HCT116 (cell line): ENCODE results near the gene CRISPLD2. TPM values are rescaled to one million over a fixed set of nuclear protein-coding genes. Genes with fewer than 3 reads are reported as not detected.

Experiments used
- ATAC-seq: fragments of 200-7000 bp; cut with Tn5 transposase; 2 replicates; pipeline ENCODE4 v1.9.1; 2020; ENCODE audit warnings: mild to moderate bottlenecking, moderate library complexity
- BruUV-seq: library from RNA; stranded (reverse); fragments of 400-500 nt; replicated peaks from 2 replicates; lab custom pipeline; 2021; lab: Mats Ljungman, UMichigan
- CTCF ChIA-PET: fragments of 300-600 bp; sonication (Branson Sonifier 250); formaldehyde crosslinking; loops from one replicate; lab custom pipeline; 2021; ENCODE audit warnings: antibody characterized with exemption; lab: Charles Lee
- POLR2A ChIA-PET: fragments of 300-600, 350-600 bp; sonication (Branson Sonifier 250); formaldehyde crosslinking; loops from one replicate; lab custom pipeline; 2021; ENCODE audit warnings: antibody characterized with exemption; lab: Charles Lee
- RAD21 ChIA-PET, 2 experiments: fragments of 300-600 bp; sonication (Branson Sonifier 250); formaldehyde crosslinking; loops; one replicate each; lab custom pipeline; 2023; ENCODE audit warnings: low total read pairs in 2 of 2; ENCODE audit not compliant: uncharacterized antibody in 2 of 2, unreplicated experiment in 2 of 2, low non-redundant PET in 1 of 2; lab: Charles Lee
- DNase-seq: peaks from one replicate; pipeline ENCODE4 v3.0.0-alpha.2; 2010; ENCODE audit warnings: low read depth, low spot score
- H2AFZ ChIP-seq: fragments of 200-600 bp; shearing (Covaris generic), sonication (generic); 2 replicates; pipeline ENCODE4 v1.6.1; 2017; ENCODE audit warnings: low read depth, mixed run types, mixed read lengths, antibody characterized with exemption, low read length; ENCODE audit not compliant: poor library complexity, severe bottlenecking
- H3K27ac ChIP-seq: 2 replicates; pipeline ENCODE4 v1.5.1; 2012; ENCODE audit warnings: low read depth, low read length
- H3K27me3 ChIP-seq: fragments of 200-600 bp; sonication (generic); 2 replicates; pipeline ENCODE4 v1.6.1; 2016; ENCODE audit warnings: mixed run types, low read length, mixed read lengths; ENCODE audit not compliant: insufficient read depth
- H3K36me3 ChIP-seq, 2 experiments: fragments of 200-500 bp in 1 of 2; fragments of 200-600 bp in 1 of 2; sonication (Bioruptor generic) in 1 of 2; sonication (generic) in 1 of 2; 2 replicates each; pipeline versions ENCODE4 v1.5.1 to v1.6.1; 2014 to 2016; ENCODE audit warnings: low read length in 2 of 2, inconsistent platforms in 1 of 2, mixed read lengths in 1 of 2, mixed run types in 1 of 2; ENCODE audit not compliant: insufficient read depth in 2 of 2, control insufficient read depth in 1 of 2
- H3K4me1 ChIP-seq, 2 experiments: fragments of 200-600 bp in 1 of 2; sonication (generic) in 1 of 2; 2 replicates each; pipeline versions ENCODE4 v1.5.1 to v1.6.1; 2012 to 2017; ENCODE audit warnings: low read length in 2 of 2, inconsistent platforms in 1 of 2, mild to moderate bottlenecking in 1 of 2, mixed read lengths in 1 of 2, mixed run types in 1 of 2, moderate library complexity in 1 of 2; ENCODE audit not compliant: insufficient read depth in 2 of 2, control insufficient read depth in 1 of 2
- H3K4me2 ChIP-seq: fragments of 200-600 bp; sonication (generic); 2 replicates; pipeline ENCODE4 v1.6.1; 2017; ENCODE audit warnings: mixed run types, low read length, mixed read lengths
- H3K4me3 ChIP-seq, 2 experiments: fragments of 200-600 bp in 1 of 2; sonication (generic) in 1 of 2; replicated peaks in 1 of 2; 2 replicates each; pipeline ENCODE4 v1.5.1; 2011 to 2016; ENCODE audit warnings: low read length in 2 of 2, control low read depth in 1 of 2, low read depth in 1 of 2, mild to moderate bottlenecking in 1 of 2, mixed read lengths in 1 of 2, mixed run types in 1 of 2
- H3K79me2 ChIP-seq: fragments of 200-600 bp; sonication (generic); 2 replicates; pipeline ENCODE4 v1.6.1; 2017; ENCODE audit warnings: mild to moderate bottlenecking, mixed run types, low read length, moderate library complexity, mixed read lengths; ENCODE audit not compliant: insufficient read depth
- H3K9ac ChIP-seq: fragments of 200-600 bp; sonication (generic); 2 replicates; pipeline ENCODE4 v1.6.1; 2016; ENCODE audit warnings: low read length, mixed read lengths
- H3K9me2 ChIP-seq: fragments of 200-600 bp; sonication (generic), shearing (Covaris generic); 2 replicates; pipeline ENCODE4 v1.6.1; 2017; ENCODE audit warnings: mixed run types, mild to moderate bottlenecking, moderate library complexity; ENCODE audit not compliant: insufficient read depth
- H3K9me3 ChIP-seq, 2 experiments: fragments of 200-500 bp in 1 of 2; fragments of 200-600 bp in 1 of 2; sonication (Bioruptor generic) in 1 of 2; sonication (generic) in 1 of 2; 2 replicates each; pipeline ENCODE4 v1.6.1; 2014 to 2017; ENCODE audit warnings: low read length in 2 of 2, mixed read lengths in 2 of 2, inconsistent platforms in 1 of 2, low read depth in 1 of 2, mild to moderate bottlenecking in 1 of 2, mixed run types in 1 of 2, moderate library complexity in 1 of 2; ENCODE audit not compliant: control insufficient read depth in 1 of 2, insufficient read depth in 1 of 2
- H4K20me1 ChIP-seq: fragments of 200-600 bp; sonication (generic), shearing (Covaris generic); 2 replicates; pipeline ENCODE4 v1.6.1; 2017; ENCODE audit warnings: mixed run types, mild to moderate bottlenecking, moderate library complexity; ENCODE audit not compliant: insufficient read depth
- EGR1 ChIP-seq: IDR thresholded peaks from 2 replicates; pipeline ENCODE4 v1.6.1; 2012; ENCODE audit warnings: low read depth
- ELF1 ChIP-seq: IDR thresholded peaks from 2 replicates; pipeline ENCODE4 v1.6.1; 2012; ENCODE audit warnings: low read depth, borderline replicate concordance
- EZH2 ChIP-seq: fragments of 200-600 bp; sonication (generic); IDR thresholded peaks from 2 replicates; pipeline ENCODE4 v1.6.1; 2017; ENCODE audit warnings: antibody characterized with exemption, mixed run types
- FOSL1 ChIP-seq: IDR thresholded peaks from 2 replicates; pipeline ENCODE4 v1.6.1; 2012; ENCODE audit warnings: low read depth
- JUND ChIP-seq: IDR thresholded peaks from 2 replicates; pipeline ENCODE4 v1.6.1; 2012
- POLR2A ChIP-seq: IDR thresholded peaks from 2 replicates; pipeline ENCODE4 v1.7.0; 2011; ENCODE audit warnings: borderline replicate concordance; ENCODE audit not compliant: insufficient read depth, insufficient read length; ENCODE audit errors: extremely low read depth
- POLR2AphosphoS5 ChIP-seq: IDR thresholded peaks from 2 replicates; pipeline ENCODE4 v1.6.1; 2011; ENCODE audit warnings: mild to moderate bottlenecking, low read depth, low read length, moderate library complexity
- SIN3A ChIP-seq: IDR thresholded peaks from 2 replicates; pipeline ENCODE4 v1.6.1; 2012; ENCODE audit warnings: low read depth
- SP1 ChIP-seq: IDR thresholded peaks from 2 replicates; pipeline ENCODE4 v1.6.1; 2012; ENCODE audit warnings: low read depth
- TCF7L2 ChIP-seq: IDR thresholded peaks from 2 replicates; pipeline ENCODE4 v1.7.0; 2011; ENCODE audit warnings: borderline replicate concordance, inconsistent platforms; ENCODE audit not compliant: insufficient read depth, insufficient read length; ENCODE audit errors: extremely low read depth
- intact Hi-C: fragments of 100-400 bp; cut with micrococcal nuclease; formaldehyde crosslinking; loops from 2 replicates; pipeline ENCODE4 v1.10.0; 2022
- total RNA-seq: library from RNA; stranded (reverse); gene quantifications from one replicate; pipeline ENCODE4 v1.2.1, GENCODE V29; 2021; ENCODE audit not compliant: unreplicated experiment
- TF ChIP-seq, protein P1 (sequence below): IDR thresholded peaks from 2 replicates; pipeline ENCODE4 v1.6.1; 2012
- TF ChIP-seq, protein P2 (sequence below): IDR thresholded peaks from 2 replicates; pipeline ENCODE4 v1.6.1; 2012

The CRISPLD2 gene
- total RNA-seq, 1 experiment from 2014 or later: 4.6 TPM

DNA sequence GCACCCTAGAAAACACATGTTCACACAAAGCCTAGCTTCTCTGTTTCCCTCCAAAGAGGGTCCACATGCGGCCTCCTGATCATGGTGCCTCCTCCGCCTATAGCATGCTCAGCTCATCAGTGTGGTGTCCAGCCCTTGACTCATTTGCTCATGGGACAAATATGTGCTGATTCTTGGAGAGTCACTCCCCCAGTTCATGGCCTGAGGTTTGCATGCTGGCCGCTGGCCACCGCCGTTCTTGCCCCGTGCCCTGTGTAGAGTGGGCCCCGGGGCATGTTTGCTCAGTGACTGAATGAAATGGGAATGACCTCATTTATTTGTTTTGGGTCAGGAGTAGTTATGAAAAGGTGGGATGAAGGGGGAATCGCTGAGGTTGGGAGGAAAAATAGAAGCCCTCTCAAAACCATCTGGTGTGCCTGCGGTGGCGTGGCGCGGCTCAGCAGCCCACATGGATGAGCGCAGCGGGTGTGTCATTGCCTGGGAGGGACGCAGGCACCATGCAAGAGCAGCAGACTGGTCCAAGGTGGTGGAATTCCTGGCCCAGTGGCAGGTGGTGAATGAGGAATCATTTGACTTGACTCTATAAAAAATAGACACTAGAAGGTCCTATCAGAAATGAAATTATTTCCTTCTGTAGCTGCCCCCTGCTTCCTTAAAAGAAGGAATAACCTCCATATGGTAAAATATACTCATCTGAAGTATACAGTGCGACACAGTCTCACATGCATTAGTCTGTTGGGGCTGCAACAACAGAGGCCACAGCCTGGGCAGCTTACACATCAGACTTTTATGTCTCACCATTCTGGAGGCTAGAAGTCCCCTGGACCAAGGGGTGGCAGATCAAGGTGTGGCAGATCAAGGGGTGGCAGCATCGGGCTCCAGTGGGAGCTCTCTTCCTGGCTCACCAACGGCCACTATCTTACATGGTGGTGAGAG, 31.7 kb downstream of the CRISPLD2 start:
- ChIA-PET POLR2A (no interaction called here), RAD21 (no interaction called here), CTCF (no interaction called here)
- DNase-seq (no peak), ATAC-seq (peak; percentile 45)
- H3K36me3 ChIP-seq: no peaks in the 10 kb centered on the region
- no peak overlapping the region for H2AFZ ChIP-seq
- H3K79me2 ChIP-seq: no peaks in the 10 kb centered on the region
- no peaks in the 10 kb centered on the region for H4K20me1 ChIP-seq
- no peak overlapping the region for H3K9ac ChIP-seq
- H3K9me3 ChIP-seq: no peaks in the 10 kb centered on the region
- peaks cover 0 to 8% of the 10 kb centered on the region in 2 experiments; a peak in 3 of 4 replicates for H3K4me1 ChIP-seq
- H3K4me2 ChIP-seq: no peak overlapping the region
- no peak overlapping the region for H3K27ac ChIP-seq
- no TSS peak for BruUV-seq
- H3K4me3 ChIP-seq: no peak overlapping the region
- H3K27me3 ChIP-seq: no peaks in the 10 kb centered on the region
- intact Hi-C loops: no loop called here
- no peaks in the 10 kb centered on the region for H3K9me2 ChIP-seq
- TF ChIP-seq ELF1 (no peak), TCF7L2 (no peak), SIN3A (no peak), FOSL1 (no peak), EGR1 (no peak), POLR2A (no peak), JUND (no peak), POLR2AphosphoS5 (no peak), SP1 (no peak), EZH2 (no peak)
- TF ChIP-seq, protein P1, sequence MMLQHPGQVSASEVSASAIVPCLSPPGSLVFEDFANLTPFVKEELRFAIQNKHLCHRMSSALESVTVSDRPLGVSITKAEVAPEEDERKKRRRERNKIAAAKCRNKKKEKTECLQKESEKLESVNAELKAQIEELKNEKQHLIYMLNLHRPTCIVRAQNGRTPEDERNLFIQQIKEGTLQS: no peak
- TF ChIP-seq, protein P2, sequence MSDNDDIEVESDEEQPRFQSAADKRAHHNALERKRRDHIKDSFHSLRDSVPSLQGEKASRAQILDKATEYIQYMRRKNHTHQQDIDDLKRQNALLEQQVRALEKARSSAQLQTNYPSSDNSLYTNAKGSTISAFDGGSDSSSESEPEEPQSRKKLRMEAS: no peak
